Keratinocyte (primary cell): ENCODE results near the gene IDH3A. TPM values are rescaled to one million over a fixed set of nuclear protein-coding genes. Genes with fewer than 3 reads are reported as not detected.

ENCODE experiments used
- DNase-seq: peaks from one replicate; pipeline ENCODE4 v3.0.0-alpha.2; 2011; ENCODE audit warnings: low read depth, missing footprints, low spot score
- FAIRE-seq: peaks from 2 replicates; lab custom pipeline; 2011; peaks lifted over from hg19 to GRCh38; lab: Jason Lieb, UNC
- H2AFZ ChIP-seq: 2 replicates; pipeline ENCODE4 v1.6.0; 2012; ENCODE audit warnings: low read length, control low read depth, inconsistent platforms; ENCODE audit not compliant: control insufficient read depth
- H3K27ac ChIP-seq: 2 replicates; pipeline ENCODE4 v1.5.1; 2011; ENCODE audit warnings: low read length; ENCODE audit not compliant: control insufficient read depth, insufficient read depth
- H3K27me3 ChIP-seq: 3 replicates; pipeline ENCODE4 v1.6.0; 2011; ENCODE audit warnings: low read length; ENCODE audit not compliant: control insufficient read depth, insufficient read depth; ENCODE audit errors: extremely low read depth
- H3K36me3 ChIP-seq, 2 experiments: 2 replicates in 1 of 2; 3 replicates in 1 of 2; pipeline ENCODE4 v1.5.1; 2011; ENCODE audit warnings: low read length in 2 of 2, mild to moderate bottlenecking in 1 of 2; ENCODE audit not compliant: control insufficient read depth in 2 of 2, insufficient read depth in 2 of 2; ENCODE audit errors: extremely low read depth in 1 of 2
- H3K4me1 ChIP-seq: 3 replicates; pipeline ENCODE4 v1.5.1; 2011; ENCODE audit warnings: low read length; ENCODE audit not compliant: control insufficient read depth, insufficient read depth; ENCODE audit errors: extremely low read depth
- H3K4me2 ChIP-seq: 3 replicates; pipeline ENCODE4 v1.6.0; 2011; ENCODE audit warnings: low read depth, low read length; ENCODE audit not compliant: control insufficient read depth, insufficient read depth; ENCODE audit errors: extremely low read depth
- H3K4me3 ChIP-seq, 3 experiments: fragments of 200-600 bp in 1 of 3; sonication (generic) in 1 of 3; 2 replicates in 2 of 3; 3 replicates in 1 of 3; pipeline ENCODE4 v1.5.1; 2011 to 2016; ENCODE audit warnings: low read length in 3 of 3, mild to moderate bottlenecking in 3 of 3, control low read depth in 2 of 3, inconsistent platforms in 1 of 3, low read depth in 1 of 3, mixed read lengths in 1 of 3, mixed run types in 1 of 3, moderate library complexity in 1 of 3; ENCODE audit not compliant: control insufficient read depth in 2 of 3, insufficient read depth in 2 of 3; ENCODE audit errors: extremely low read depth in 1 of 3
- H3K79me2 ChIP-seq: 2 replicates; pipeline ENCODE4 v1.6.0; 2012; ENCODE audit warnings: low read length; ENCODE audit not compliant: control insufficient read depth, insufficient read depth
- H3K9ac ChIP-seq: 3 replicates; pipeline ENCODE4 v1.6.0; 2011; ENCODE audit warnings: low read length; ENCODE audit not compliant: control insufficient read depth, insufficient read depth; ENCODE audit errors: extremely low read depth
- H3K9me1 ChIP-seq: 3 replicates; pipeline ENCODE4 v1.6.0; 2011; ENCODE audit warnings: low read length; ENCODE audit not compliant: control insufficient read depth, insufficient read depth; ENCODE audit errors: extremely low read depth
- H3K9me3 ChIP-seq: 2 replicates; pipeline ENCODE4 v1.5.1; 2012; ENCODE audit warnings: low read depth, low read length; ENCODE audit not compliant: control insufficient read depth
- H4K20me1 ChIP-seq: 3 replicates; pipeline ENCODE4 v1.6.0; 2011; ENCODE audit warnings: low read length; ENCODE audit not compliant: control insufficient read depth, insufficient read depth; ENCODE audit errors: extremely low read depth
- CTCF ChIP-seq, 3 experiments: IDR thresholded peaks in 1 of 3; conservative IDR thresholded peaks in 1 of 3; optimal IDR thresholded peaks in 1 of 3; 2 replicates in 2 of 3; 3 replicates in 1 of 3; pipeline versions ENCODE3 to v1.5.1; 2011; ENCODE audit warnings: low read length in 3 of 3, mild to moderate bottlenecking in 3 of 3, moderate library complexity in 2 of 3, control low read depth in 1 of 3, inconsistent platforms in 1 of 3; ENCODE audit not compliant: insufficient read depth in 2 of 3; ENCODE audit errors: extremely low read depth in 1 of 3
- EZH2 ChIP-seq: IDR thresholded peaks from one replicate; pipeline ENCODE4 v1.6.1; 2012; ENCODE audit warnings: inconsistent platforms, mild to moderate bottlenecking, low read length, moderate library complexity
- dilution Hi-C: fragments of 300-500 bp; cut with MboI; formaldehyde crosslinking; loops from one replicate; pipeline ENCODE4 v1.7.0; 2020; ENCODE audit warnings: low sequenced_read_pairs; ENCODE audit not compliant: extremely low pct_ligation_motif_present
- polyA plus RNA-seq, 5 experiments: library from polyadenylated mRNA; depleted of rRNA in 3 of 5; stranded (reverse) in 3 of 5; stranded (forward) in 1 of 5; unstranded in 1 of 5; fragments of >200 nt; gene quantifications; 1 replicate in 1 of 5; 2 replicates in 3 of 5; 3 replicates in 1 of 5; pipeline versions ENCODE4 v1.2.1 to v1.2.3, GENCODE V29; 2011 to 2012; ENCODE audit warnings: missing spikeins in 2 of 5, low read depth in 1 of 5, low replicate concordance in 1 of 5

The IDH3A gene
- polyA plus RNA-seq, 1 donor (not counting 4 experiments of a cell fraction or from before 2014, with no cell fraction given) = 118 TPM

DNA sequence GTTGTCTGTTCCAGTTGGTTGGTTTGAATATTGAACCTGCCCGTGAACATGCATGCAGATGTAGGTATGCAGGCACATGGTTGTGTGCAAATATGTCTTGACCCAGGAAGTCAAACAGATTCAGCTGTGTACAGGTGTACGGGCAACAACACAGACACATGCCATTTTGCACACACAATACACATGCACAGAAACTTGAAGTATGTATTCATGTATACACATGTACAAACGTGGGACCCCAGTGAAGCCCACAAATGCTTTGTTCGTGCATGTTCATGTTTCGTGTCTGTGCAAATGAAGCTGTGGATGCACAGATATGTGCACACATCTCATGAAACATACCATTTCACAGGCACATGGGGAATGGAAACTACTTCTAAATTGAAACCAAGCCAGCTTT lies 30.7 kb downstream of the IDH3A start:
- H3K9me3 ChIP-seq = no peaks in the 10 kb centered on the region
- H3K9me1 ChIP-seq = no peaks in the 10 kb centered on the region
- H3K4me3 ChIP-seq = no peak overlapping the region
- no peak overlapping the region for H3K4me2 ChIP-seq
- dilution Hi-C loops = no loop called here
- no peak overlapping the region for H3K9ac ChIP-seq
- no peaks in the 10 kb centered on the region for H4K20me1 ChIP-seq
- H3K27ac ChIP-seq = no peak overlapping the region
- peaks cover 8% of the 10 kb centered on the region for H3K4me1 ChIP-seq
- H3K27me3 ChIP-seq = peaks cover 4% of the 10 kb centered on the region
- FAIRE-seq = no peak
- H3K36me3 ChIP-seq = no peaks in the 10 kb centered on the region
- TF ChIP-seq EZH2 (no peak), CTCF (optimal IDR thresholded peaks at IDR 0.05 in 1 of 3, IDR thresholded peaks at IDR 0.05 in 1 of 3, conservative IDR thresholded peaks at IDR 0.05 in 1 of 3; ENCODE audit: extremely low read depth in 1 of 3, insufficient read depth in 2 of 3, low read length in 3 of 3) (no peak)
- H2AFZ ChIP-seq = no peak overlapping the region
- DNase-seq = no peak
- H3K79me2 ChIP-seq = no peaks in the 10 kb centered on the region

DNA sequence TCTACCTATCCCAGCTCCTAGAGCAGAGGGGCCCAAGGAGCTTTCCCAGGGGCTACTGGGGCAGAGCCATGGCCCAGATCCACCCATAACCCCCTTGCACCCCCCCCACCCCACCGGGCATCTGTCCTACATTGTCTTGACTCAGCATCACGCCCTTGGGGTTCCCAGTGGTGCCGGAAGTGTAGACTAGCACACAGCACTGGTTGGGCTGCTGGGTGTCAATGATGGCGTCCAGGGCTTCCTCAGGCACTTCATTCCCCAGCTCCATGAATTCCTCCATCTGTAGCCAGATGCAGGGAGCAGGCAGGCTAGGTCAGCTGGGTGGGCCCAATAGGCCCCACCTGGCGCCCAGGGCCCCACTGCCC lies 33.2 kb downstream of the IDH3A start:
- Histone ChIP-seq H3K9me3 (no peaks in the 10 kb centered on the region), H3K27ac (no peak overlapping the region), H3K4me1 (peaks cover 8% of the 10 kb centered on the region), H4K20me1 (no peaks in the 10 kb centered on the region), H3K9ac (no peak overlapping the region), H3K4me2 (no peak overlapping the region), H2AFZ (no peak overlapping the region), H3K4me3 (no peak overlapping the region), H3K36me3 (no peaks in the 10 kb centered on the region), H3K79me2 (no peaks in the 10 kb centered on the region), H3K9me1 (no peaks in the 10 kb centered on the region), H3K27me3 (peaks cover 4% of the 10 kb centered on the region)
- DNase-seq (no peak), FAIRE-seq (no peak)
- dilution Hi-C loops = no loop called here
- TF ChIP-seq CTCF (optimal IDR thresholded peaks at IDR 0.05 in 1 of 3, IDR thresholded peaks at IDR 0.05 in 1 of 3, conservative IDR thresholded peaks at IDR 0.05 in 1 of 3; ENCODE audit: extremely low read depth in 1 of 3, insufficient read depth in 2 of 3, low read length in 3 of 3) (no peak), EZH2 (no peak)
